ENCODE results near the gene PDE4B.

DNA sequence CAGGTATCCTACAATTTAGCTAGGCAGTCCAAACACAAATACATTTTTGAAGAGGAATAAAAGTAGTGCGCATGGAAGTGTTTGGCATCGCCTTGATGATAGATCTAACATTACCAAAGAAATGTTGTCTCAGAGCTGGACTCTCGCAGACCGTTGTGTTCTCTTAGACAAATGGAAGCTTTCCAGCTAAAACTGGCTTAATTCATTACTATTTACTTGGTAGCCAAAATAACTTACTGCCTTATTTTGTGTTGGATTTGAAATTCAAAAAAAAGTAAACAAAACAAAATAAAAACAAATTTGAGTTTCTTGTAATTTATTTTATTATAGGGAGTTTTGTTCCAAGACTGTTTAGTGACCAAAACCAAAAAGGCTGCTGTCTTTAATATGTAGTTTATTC is 51.6 kb downstream of the PDE4B start:
- TF ChIP-seq POLR2A (IDR thresholded peaks at IDR 0.05) (no peak), CTCF (IDR thresholded peaks at IDR 0.05) (no peak), POLR2AphosphoS5 (IDR thresholded peaks at IDR 0.05) (no peak)
